ENCODE data around the gene OR52A1. TPM values are rescaled to one million over a fixed set of nuclear protein-coding genes. Genes with fewer than 3 reads are reported as not detected.

The OR52A1 gene
- total and polyA plus RNA-seq, 9 of the 15 experiments (the other 6 are each of a cell fraction or from before 2014, with no cell fraction given) = under 0.01 to 0.33 (median 0.13) TPM; not detected in 3

DNA sequence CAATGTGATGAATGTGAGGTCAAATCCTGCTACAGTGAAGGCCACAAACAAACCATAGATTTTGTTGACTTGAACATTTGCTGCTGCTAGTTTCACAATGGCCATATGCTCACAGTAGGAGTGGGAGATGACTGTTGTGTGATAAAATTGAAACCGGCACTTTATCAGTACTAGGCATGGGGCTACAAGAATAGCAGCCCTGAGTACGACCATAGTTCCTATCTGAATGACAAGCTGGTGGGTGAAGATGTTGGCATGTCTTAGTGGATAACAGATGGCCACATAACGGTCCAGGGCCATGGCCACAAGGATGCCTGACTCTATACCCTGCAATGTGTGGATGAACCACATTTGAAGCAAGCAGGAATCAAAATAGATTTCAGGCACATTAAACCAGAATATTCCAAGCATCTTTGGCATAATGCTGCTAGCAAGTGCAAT, 2.8 kb downstream of the OR52A1 start (continued):
- TF ChIP-seq, protein P1, sequence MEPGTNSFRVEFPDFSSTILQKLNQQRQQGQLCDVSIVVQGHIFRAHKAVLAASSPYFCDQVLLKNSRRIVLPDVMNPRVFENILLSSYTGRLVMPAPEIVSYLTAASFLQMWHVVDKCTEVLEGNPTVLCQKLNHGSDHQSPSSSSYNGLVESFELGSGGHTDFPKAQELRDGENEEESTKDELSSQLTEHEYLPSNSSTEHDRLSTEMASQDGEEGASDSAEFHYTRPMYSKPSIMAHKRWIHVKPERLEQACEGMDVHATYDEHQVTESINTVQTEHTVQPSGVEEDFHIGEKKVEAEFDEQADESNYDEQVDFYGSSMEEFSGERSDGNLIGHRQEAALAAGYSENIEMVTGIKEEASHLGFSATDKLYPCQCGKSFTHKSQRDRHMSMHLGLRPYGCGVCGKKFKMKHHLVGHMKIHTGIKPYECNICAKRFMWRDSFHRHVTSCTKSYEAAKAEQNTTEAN (CRISPR knock-in tag; IDR thresholded peaks at IDR 0.05) = no peak
- TF ChIP-seq, protein P2, sequence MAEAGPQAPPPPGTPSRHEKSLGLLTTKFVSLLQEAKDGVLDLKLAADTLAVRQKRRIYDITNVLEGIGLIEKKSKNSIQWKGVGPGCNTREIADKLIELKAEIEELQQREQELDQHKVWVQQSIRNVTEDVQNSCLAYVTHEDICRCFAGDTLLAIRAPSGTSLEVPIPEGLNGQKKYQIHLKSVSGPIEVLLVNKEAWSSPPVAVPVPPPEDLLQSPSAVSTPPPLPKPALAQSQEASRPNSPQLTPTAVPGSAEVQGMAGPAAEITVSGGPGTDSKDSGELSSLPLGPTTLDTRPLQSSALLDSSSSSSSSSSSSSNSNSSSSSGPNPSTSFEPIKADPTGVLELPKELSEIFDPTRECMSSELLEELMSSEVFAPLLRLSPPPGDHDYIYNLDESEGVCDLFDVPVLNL (CRISPR knock-in tag; IDR thresholded peaks at IDR 0.05; ENCODE audit: low read depth) = no peak
- TF ChIP-seq SPI1 (IDR thresholded peaks at IDR 0.05; ENCODE audit: borderline replicate concordance, low read depth, low read length) (no peak), TAL1 (IDR thresholded peaks at IDR 0.05) (peak; percentile 96), BRD4 (IDR thresholded peaks at IDR 0.05) (no peak), KLF6 (CRISPR knock-in tag; IDR thresholded peaks at IDR 0.05; ENCODE audit: borderline replicate concordance) (peak; percentile 61; the same call in 1 of the 2 replicates), CBX8 (IDR thresholded peaks at IDR 0.05; ENCODE audit: borderline replicate concordance, extremely low read depth, low read depth, low read length, poor library complexity, severe bottlenecking) (no peak), SRF (CRISPR knock-in tag; IDR thresholded peaks at IDR 0.05) (no peak), TEAD2 (tag; IDR thresholded peaks at IDR 0.05) (no peak), MTF1 (CRISPR knock-in tag; IDR thresholded peaks at IDR 0.05; ENCODE audit: borderline replicate concordance) (no peak), ZC3H4 (CRISPR knock-in tag; IDR thresholded peaks at IDR 0.05; ENCODE audit: borderline replicate concordance) (no peak), CEBPB (tag; IDR thresholded peaks at IDR 0.05) (peak; percentile 92), ZNF586 (CRISPR knock-in tag; conservative IDR thresholded peaks at IDR 0.05) (no peak)
- TF ChIP-seq, protein P3, sequence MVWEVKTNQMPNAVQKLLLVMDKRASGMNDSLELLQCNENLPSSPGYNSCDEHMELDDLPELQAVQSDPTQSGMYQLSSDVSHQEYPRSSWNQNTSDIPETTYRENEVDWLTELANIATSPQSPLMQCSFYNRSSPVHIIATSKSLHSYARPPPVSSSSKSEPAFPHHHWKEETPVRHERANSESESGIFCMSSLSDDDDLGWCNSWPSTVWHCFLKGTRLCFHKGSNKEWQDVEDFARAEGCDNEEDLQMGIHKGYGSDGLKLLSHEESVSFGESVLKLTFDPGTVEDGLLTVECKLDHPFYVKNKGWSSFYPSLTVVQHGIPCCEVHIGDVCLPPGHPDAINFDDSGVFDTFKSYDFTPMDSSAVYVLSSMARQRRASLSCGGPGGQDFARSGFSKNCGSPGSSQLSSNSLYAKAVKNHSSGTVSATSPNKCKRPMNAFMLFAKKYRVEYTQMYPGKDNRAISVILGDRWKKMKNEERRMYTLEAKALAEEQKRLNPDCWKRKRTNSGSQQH (CRISPR knock-in tag; IDR thresholded peaks at IDR 0.05) = no peak
- TF ChIP-seq, protein P4, sequence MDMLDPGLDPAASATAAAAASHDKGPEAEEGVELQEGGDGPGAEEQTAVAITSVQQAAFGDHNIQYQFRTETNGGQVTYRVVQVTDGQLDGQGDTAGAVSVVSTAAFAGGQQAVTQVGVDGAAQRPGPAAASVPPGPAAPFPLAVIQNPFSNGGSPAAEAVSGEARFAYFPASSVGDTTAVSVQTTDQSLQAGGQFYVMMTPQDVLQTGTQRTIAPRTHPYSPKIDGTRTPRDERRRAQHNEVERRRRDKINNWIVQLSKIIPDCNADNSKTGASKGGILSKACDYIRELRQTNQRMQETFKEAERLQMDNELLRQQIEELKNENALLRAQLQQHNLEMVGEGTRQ (CRISPR knock-in tag; IDR thresholded peaks at IDR 0.05) = no peak
- TF ChIP-seq, protein P5, sequence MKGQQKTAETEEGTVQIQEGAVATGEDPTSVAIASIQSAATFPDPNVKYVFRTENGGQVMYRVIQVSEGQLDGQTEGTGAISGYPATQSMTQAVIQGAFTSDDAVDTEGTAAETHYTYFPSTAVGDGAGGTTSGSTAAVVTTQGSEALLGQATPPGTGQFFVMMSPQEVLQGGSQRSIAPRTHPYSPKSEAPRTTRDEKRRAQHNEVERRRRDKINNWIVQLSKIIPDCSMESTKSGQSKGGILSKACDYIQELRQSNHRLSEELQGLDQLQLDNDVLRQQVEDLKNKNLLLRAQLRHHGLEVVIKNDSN (CRISPR knock-in tag; IDR thresholded peaks at IDR 0.05) = no peak
- TF ChIP-seq, protein P6, sequence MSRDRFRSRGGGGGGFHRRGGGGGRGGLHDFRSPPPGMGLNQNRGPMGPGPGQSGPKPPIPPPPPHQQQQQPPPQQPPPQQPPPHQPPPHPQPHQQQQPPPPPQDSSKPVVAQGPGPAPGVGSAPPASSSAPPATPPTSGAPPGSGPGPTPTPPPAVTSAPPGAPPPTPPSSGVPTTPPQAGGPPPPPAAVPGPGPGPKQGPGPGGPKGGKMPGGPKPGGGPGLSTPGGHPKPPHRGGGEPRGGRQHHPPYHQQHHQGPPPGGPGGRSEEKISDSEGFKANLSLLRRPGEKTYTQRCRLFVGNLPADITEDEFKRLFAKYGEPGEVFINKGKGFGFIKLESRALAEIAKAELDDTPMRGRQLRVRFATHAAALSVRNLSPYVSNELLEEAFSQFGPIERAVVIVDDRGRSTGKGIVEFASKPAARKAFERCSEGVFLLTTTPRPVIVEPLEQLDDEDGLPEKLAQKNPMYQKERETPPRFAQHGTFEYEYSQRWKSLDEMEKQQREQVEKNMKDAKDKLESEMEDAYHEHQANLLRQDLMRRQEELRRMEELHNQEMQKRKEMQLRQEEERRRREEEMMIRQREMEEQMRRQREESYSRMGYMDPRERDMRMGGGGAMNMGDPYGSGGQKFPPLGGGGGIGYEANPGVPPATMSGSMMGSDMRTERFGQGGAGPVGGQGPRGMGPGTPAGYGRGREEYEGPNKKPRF (IDR thresholded peaks at IDR 0.05; ENCODE audit: low read depth, low read length) = no peak
- TF ChIP-seq, protein P7, sequence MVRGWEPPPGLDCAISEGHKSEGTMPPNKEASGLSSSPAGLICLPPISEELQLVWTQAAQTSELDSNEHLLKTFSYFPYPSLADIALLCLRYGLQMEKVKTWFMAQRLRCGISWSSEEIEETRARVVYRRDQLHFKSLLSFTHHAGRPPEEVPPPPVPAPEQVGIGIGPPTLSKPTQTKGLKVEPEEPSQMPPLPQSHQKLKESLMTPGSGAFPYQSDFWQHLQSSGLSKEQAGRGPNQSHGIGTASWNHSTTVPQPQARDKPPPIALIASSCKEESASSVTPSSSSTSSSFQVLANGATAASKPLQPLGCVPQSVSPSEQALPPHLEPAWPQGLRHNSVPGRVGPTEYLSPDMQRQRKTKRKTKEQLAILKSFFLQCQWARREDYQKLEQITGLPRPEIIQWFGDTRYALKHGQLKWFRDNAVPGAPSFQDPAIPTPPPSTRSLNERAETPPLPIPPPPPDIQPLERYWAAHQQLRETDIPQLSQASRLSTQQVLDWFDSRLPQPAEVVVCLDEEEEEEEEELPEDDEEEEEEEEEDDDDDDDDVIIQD (CRISPR knock-in tag; IDR thresholded peaks at IDR 0.05) = no peak
